ENCODE results near the gene GRIK5. TPM values are rescaled to one million over a fixed set of nuclear protein-coding genes. Genes with fewer than 3 reads are reported as not detected.
"Not testable (repeated sequence)": the region's sequence is repeated elsewhere in the genome, so short reads cannot be mapped to it uniquely, and the experiment has no call there.

Gene GRIK5
- total RNA-seq, 1 donor: under 0.01 TPM

DNA sequence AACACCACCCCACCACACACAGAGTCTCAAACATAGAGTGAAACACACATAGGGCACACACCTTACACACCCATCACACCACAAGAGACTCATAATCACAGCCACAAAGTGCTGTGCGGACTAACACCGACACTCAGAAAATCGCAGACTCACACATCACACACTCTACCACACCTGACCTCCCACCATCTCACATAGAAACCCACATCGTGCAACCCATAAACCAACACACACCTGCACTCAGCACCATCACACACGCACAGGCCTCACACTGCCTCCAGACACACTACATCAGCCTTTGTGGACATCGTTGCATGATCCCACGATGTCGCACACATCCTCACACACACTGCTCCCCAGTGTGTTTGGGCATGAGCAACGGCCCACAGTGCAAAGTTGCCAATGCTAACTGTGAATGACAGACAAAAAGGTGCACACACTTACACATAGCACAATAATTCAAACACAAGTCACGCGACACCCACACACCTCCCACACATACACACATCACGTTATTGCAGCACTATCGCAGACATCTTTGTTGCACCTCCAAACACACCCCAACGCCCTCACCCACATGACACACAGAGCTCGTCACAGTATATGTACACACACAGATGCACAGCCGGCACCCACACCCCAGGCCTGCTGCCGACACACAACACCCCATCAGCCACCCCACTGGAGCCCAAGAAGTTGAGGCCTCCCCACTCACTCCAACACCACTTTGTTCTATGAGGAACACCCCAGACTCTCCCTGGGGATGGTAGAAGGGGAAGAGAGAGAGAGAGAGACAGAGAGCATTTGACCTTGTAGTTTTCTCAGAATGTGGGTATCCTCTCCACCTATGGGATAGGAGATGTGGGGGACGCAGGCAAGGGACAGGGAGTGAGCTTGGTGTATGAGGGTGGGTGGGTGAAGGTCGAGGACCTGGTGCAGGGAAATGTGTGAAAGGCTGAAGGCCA, 74.7 kb downstream of the GRIK5 start:
- TF ChIP-seq, protein P1, sequence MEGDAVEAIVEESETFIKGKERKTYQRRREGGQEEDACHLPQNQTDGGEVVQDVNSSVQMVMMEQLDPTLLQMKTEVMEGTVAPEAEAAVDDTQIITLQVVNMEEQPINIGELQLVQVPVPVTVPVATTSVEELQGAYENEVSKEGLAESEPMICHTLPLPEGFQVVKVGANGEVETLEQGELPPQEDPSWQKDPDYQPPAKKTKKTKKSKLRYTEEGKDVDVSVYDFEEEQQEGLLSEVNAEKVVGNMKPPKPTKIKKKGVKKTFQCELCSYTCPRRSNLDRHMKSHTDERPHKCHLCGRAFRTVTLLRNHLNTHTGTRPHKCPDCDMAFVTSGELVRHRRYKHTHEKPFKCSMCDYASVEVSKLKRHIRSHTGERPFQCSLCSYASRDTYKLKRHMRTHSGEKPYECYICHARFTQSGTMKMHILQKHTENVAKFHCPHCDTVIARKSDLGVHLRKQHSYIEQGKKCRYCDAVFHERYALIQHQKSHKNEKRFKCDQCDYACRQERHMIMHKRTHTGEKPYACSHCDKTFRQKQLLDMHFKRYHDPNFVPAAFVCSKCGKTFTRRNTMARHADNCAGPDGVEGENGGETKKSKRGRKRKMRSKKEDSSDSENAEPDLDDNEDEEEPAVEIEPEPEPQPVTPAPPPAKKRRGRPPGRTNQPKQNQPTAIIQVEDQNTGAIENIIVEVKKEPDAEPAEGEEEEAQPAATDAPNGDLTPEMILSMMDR (IDR thresholded peaks at IDR 0.05; ENCODE audit: extremely low read depth, low read depth, low read length): no peak
- H4K20me1 ChIP-seq (ENCODE audit: insufficient read depth, low read length): peaks cover 2% of the 10 kb centered on the region
- H3K79me2 ChIP-seq (ENCODE audit: insufficient read depth, low read length): no peaks in the 10 kb centered on the region
- no peaks in the 10 kb centered on the region for H3K36me3 ChIP-seq (ENCODE audit: insufficient read depth, low read length)
- H2AFZ ChIP-seq (ENCODE audit: low read length): no peak overlapping the region
- H3K4me3 ChIP-seq (ENCODE audit: insufficient read depth, low read length): no peak overlapping the region
- H3K4me1 ChIP-seq (ENCODE audit: insufficient read depth, low read length): no peaks in the 10 kb centered on the region
- no peak overlapping the region for H3K4me2 ChIP-seq (ENCODE audit: insufficient read depth, low read length)
- H3K27me3 ChIP-seq (ENCODE audit: insufficient read depth, low read length): peaks cover 44% of the 10 kb centered on the region
- H3K9me3 ChIP-seq (ENCODE audit: low read depth, low read length): no peaks in the 10 kb centered on the region
- no peak overlapping the region for H3K27ac ChIP-seq (ENCODE audit: low read depth, low read length)
- DNase-seq (ENCODE audit: insufficient read length, low spot score, missing footprints): peak; percentile 81

DNA sequence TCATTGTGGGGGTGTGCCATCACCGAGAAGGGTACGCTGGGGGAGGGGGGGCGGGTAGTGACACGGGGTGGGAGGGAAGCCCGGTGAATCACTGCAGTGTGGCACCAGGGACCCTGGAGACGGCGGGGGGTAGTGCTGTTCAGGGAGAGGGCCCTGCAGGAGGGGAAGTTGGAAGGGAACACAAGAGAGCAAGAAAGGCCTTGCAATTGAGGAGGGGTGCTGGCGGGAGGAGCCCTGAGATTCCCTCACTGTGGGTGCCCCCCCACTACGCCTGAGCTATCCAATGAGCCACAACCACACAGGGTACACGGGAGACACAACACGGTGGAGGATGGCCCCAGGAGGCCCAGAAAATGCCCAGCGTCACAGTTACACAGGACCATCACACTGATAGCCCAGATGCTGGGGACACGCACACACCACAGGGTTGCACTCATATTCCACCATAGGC, 75.5 kb downstream of the GRIK5 start:
- Histone ChIP-seq H4K20me1 (ENCODE audit: insufficient read depth, low read length) (peaks cover 2% of the 10 kb centered on the region), H3K27ac (ENCODE audit: low read depth, low read length) (no peak overlapping the region), H2AFZ (ENCODE audit: low read length) (no peak overlapping the region), H3K4me1 (ENCODE audit: insufficient read depth, low read length) (no peaks in the 10 kb centered on the region), H3K4me2 (ENCODE audit: insufficient read depth, low read length) (peak overlapping the region; percentile 51), H3K4me3 (ENCODE audit: insufficient read depth, low read length) (no peak overlapping the region), H3K36me3 (ENCODE audit: insufficient read depth, low read length) (no peaks in the 10 kb centered on the region), H3K9me3 (ENCODE audit: low read depth, low read length) (no peaks in the 10 kb centered on the region), H3K79me2 (ENCODE audit: insufficient read depth, low read length) (no peaks in the 10 kb centered on the region), H3K27me3 (ENCODE audit: insufficient read depth, low read length) (peaks cover 42% of the 10 kb centered on the region)
- TF ChIP-seq, protein P1 (IDR thresholded peaks at IDR 0.05; ENCODE audit: extremely low read depth, low read depth, low read length): no peak
- peak; percentile 73 for DNase-seq (ENCODE audit: insufficient read length, low spot score, missing footprints)

DNA sequence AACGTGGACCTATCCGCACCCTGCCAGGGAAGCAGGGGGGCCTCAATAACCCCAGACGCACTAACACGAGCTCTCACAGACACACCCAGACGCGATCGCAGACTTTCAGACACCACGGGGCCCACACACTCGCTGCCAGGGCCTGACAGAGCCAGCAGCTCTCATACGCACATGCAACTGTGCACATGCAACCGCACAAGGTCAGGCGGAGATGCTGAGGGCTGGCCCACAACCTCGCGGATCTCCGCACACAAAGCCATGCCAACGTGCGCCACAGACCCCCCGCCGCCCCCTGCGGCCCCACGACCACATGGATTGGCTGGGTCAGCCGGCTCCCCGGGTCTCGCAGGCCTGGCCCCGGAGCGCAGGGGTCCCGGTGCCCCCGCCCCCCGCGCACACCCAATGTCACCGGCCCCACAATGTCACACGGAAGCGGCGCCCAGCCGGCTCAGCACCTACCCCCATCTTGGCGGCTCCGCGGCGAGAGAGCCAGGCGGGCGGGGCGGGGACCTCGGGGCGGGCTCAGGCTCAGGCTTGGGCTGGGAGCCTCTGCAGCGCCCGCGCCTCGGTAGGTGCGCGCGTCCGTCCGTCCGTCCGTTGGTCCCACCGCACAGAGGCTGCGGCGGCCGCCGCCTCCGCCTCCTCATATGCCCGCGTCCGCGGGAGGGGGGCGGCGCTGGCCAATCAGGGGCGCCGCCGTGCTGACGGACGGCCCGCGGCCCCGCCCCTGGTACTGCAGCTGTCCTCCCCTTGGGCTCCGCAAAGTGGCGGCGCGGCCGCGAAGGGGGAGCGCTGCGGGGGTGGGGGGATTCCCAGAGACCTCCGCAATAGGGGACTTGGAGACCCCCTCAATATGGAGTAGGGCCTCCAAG, 76.2 kb downstream of the GRIK5 start, which contains the start of gene ATP1A3:
TSS of gene ATP1A3 (minus strand) at position 619 of the 872 bp plus-strand sequence. CDS start at position 465, 154 bp downstream.
- peak within 1 kb of the TSS; percentile 51 for H3K4me2 ChIP-seq (ENCODE audit: insufficient read depth, low read length)
- H3K27me3 ChIP-seq (ENCODE audit: insufficient read depth, low read length): peaks cover 37% of the 10 kb centered on the region
- DNase-seq (ENCODE audit: insufficient read length, low spot score, missing footprints): peak; percentile 98
- no peak within 1 kb of the TSS for H2AFZ ChIP-seq (ENCODE audit: low read length)
- H3K36me3 ChIP-seq (ENCODE audit: insufficient read depth, low read length): no peaks in the 10 kb centered on the region
- no peaks in the 10 kb centered on the region for H3K9me3 ChIP-seq (ENCODE audit: low read depth, low read length)
- no peaks in the 10 kb centered on the region for H3K79me2 ChIP-seq (ENCODE audit: insufficient read depth, low read length)
- TF ChIP-seq, protein P1 (IDR thresholded peaks at IDR 0.05; ENCODE audit: extremely low read depth, low read depth, low read length): no peak
- no peaks in the 10 kb centered on the region for H3K4me1 ChIP-seq (ENCODE audit: insufficient read depth, low read length)
- peaks cover 2% of the 10 kb centered on the region for H4K20me1 ChIP-seq (ENCODE audit: insufficient read depth, low read length)
- no peak within 1 kb of the TSS for H3K27ac ChIP-seq (ENCODE audit: low read depth, low read length)
- H3K4me3 ChIP-seq (ENCODE audit: insufficient read depth, low read length): peak within 1 kb of the TSS; percentile 33

DNA sequence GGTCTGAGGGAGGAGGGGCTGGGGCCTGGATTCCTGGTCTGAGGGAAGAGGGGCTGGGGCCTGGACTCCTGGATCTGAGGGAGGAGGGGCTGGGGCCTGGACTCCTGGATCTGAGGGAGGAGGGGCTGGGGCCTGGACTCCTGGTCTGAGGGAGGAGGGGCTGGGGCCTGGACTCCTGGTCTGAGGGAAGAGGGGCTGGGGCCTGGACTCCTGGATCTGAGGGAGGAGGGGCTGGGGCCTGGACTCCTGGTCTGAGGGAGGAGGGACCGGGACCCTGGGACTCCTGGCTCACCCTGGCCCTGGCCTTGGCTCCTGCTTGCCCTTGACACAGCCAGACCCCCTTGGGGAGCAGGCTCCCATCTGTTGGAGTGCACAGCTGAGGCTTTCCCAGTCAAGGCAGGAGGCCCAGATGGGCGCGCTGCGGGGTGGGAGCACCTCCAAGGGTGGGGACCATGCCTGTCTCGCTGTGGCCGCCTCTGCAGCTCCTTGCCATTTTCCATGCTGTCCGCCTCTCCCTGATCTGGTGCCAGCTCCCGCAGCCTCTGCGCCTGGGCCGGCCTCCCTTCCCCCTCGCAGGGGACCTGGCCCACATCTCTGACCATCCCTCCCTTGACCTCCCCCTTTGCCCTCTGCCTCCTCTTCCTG, 78.0 kb downstream of the GRIK5 start:
- H3K27me3 ChIP-seq (ENCODE audit: insufficient read depth, low read length): peaks cover 33% of the 10 kb centered on the region
- H3K36me3 ChIP-seq (ENCODE audit: insufficient read depth, low read length); H4K20me1 ChIP-seq (ENCODE audit: insufficient read depth, low read length); H3K4me2 ChIP-seq (ENCODE audit: insufficient read depth, low read length); H3K4me3 ChIP-seq (ENCODE audit: insufficient read depth, low read length); H3K9me3 ChIP-seq (ENCODE audit: low read depth, low read length); H3K4me1 ChIP-seq (ENCODE audit: insufficient read depth, low read length); H3K27ac ChIP-seq (ENCODE audit: low read depth, low read length); H2AFZ ChIP-seq (ENCODE audit: low read length); H3K79me2 ChIP-seq (ENCODE audit: insufficient read depth, low read length): not testable (repeated sequence)
- peak; percentile 71 for DNase-seq (ENCODE audit: insufficient read length, low spot score, missing footprints)
